ENCODE measurements around the gene OR56A1.

Gene OR56A1

GRCh38 chr11:6057452-6057851 lies 26.9 kb upstream of the OR56A1 start:
- no peak overlapping the region for H3K4me3 ChIP-seq
- TF ChIP-seq, protein P1, sequence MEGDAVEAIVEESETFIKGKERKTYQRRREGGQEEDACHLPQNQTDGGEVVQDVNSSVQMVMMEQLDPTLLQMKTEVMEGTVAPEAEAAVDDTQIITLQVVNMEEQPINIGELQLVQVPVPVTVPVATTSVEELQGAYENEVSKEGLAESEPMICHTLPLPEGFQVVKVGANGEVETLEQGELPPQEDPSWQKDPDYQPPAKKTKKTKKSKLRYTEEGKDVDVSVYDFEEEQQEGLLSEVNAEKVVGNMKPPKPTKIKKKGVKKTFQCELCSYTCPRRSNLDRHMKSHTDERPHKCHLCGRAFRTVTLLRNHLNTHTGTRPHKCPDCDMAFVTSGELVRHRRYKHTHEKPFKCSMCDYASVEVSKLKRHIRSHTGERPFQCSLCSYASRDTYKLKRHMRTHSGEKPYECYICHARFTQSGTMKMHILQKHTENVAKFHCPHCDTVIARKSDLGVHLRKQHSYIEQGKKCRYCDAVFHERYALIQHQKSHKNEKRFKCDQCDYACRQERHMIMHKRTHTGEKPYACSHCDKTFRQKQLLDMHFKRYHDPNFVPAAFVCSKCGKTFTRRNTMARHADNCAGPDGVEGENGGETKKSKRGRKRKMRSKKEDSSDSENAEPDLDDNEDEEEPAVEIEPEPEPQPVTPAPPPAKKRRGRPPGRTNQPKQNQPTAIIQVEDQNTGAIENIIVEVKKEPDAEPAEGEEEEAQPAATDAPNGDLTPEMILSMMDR (IDR thresholded peaks at IDR 0.05), result no peak
- DNase-seq (ENCODE audit: low spot score), result no peak
- H3K27ac ChIP-seq, result no peak overlapping the region

DNA sequence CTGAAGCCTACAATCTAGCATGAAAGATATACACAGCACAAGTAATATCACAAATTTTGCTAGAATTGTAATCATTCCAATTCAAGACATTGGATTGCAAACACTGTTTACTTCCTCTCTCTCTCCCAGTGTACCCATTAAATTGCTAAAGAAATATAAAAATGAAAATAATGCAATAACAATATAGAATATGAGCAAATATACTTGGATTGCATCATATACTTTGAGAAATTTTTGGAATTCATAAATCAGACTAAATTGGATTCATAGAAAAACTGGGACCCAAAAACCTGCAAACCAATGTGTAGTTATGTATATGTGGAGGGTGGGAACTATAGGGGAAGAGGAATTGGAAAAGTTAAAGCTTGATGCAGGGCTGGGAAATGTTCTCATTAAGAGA lies 25.0 kb upstream of the OR56A1 start:
- H3K27ac ChIP-seq, result no peak overlapping the region
- H3K4me3 ChIP-seq, result no peak overlapping the region
- TF ChIP-seq, protein P1 (IDR thresholded peaks at IDR 0.05), result no peak
- no peak for DNase-seq (ENCODE audit: low spot score)

DNA sequence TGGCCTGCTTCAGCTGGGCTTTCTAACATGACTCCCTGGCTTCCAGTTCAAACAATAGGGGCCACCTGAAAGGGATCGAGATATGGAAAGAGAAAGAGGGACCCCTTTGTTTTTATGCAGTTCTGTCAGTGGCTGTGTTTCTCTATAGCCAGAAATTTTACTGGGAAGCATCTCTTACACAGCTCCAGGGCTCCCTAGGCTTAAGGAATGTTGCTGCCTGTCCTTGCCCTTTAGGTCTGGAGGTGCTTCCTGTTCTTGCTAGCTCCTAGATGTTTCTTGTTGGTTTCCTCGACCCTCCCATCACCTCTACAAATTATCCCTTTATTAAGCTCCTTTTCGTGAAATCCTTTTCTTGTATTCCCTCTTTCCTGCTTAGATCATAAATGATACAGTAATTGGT lies 21.8 kb upstream of the OR56A1 start:
- Histone ChIP-seq H3K4me3 (no peak overlapping the region), H3K27ac (no peak overlapping the region)
- DNase-seq (ENCODE audit: low spot score), result no peak
- TF ChIP-seq, protein P1 (IDR thresholded peaks at IDR 0.05), result no peak

- no peak for DNase-seq (ENCODE audit: low spot score)
- no peak overlapping the region for H3K4me3 ChIP-seq
- TF ChIP-seq, protein P1 (IDR thresholded peaks at IDR 0.05), result no peak
- H3K27ac ChIP-seq, result no peak overlapping the region
These were observed 10.3 kb upstream of the OR56A1 start for GRCh38 chr11:6040874-6041273.

DNA sequence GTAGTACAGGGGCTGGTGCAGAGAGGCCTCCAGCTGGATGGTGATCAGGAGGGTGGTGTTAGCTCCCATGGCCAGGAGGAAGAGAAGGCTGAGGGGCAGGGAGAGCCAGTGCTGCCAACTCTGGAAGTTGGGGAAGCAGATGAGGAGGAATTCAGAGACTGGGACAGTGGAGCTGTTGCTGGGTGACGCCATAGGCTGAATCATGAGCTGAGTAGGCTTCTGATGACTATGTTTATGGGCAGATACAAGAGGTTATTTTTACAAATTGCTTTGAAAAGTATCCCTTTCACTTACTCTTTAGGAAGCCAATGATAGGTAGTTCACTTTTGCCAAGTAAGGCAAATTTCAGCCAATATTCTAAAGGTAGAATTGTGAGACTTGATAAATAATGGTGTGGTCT lies 3.1 kb downstream of the OR56A1 start:
- TF ChIP-seq, protein P1 (IDR thresholded peaks at IDR 0.05), result no peak
- Histone ChIP-seq H3K27ac (no peak overlapping the region), H3K4me3 (no peak overlapping the region)
- no peak for DNase-seq (ENCODE audit: low spot score)

DNA sequence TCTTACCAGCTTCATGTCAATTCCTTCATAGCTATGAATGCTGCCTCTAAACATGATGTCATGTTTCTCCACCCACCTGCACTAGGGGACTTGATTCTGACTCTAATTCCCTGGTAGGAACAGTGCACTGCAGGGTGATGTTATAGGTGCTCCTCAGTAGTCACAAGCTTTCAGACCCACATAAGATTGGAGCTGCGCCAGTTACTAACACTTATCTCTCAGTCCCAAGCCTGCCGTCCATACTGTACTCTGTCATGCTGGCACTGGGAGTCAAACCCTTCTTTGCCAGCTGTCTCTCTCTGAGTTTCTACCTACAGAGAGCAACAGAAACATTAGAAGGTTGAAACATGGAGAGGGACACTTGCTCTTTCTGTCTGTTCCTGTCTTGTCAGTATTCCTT lies 5.5 kb downstream of the OR56A1 start:
- H3K4me3 ChIP-seq, result no peak overlapping the region
- no peak for DNase-seq (ENCODE audit: low spot score)
- no peak overlapping the region for H3K27ac ChIP-seq
- TF ChIP-seq, protein P1 (IDR thresholded peaks at IDR 0.05), result no peak

DNA sequence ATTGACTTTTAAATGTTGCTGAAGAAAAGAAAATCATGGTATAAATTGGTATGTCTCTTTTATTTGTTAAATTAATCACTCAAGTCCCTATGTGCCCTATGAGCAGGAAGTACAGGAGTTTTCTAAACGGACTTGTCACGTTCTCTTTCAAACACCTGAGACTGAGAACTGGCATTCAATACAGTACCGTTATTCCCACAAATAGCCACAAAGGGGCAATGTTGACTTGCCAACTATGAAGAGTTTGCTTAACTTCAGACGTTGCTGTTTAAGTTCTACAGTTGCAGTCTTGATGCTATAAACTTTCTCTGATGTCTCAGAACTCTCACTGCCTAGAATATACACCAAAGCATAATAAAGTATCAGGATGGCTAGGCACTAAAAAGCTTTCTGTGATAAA lies 7.6 kb downstream of the OR56A1 start:
- H3K27ac ChIP-seq, result no peak overlapping the region
- DNase-seq (ENCODE audit: low spot score), result no peak
- H3K4me3 ChIP-seq, result no peak overlapping the region
- TF ChIP-seq, protein P1 (IDR thresholded peaks at IDR 0.05), result no peak

All from coronary artery (tissue), 2 donors.